NCI-H1048 (cell line): ENCODE measurements around the gene STARD10.

Source experiments
- DNase-seq: peaks from one replicate; lab custom pipeline; 2025; lab: John Stamatoyannopoulos, UW

STARD10 gene

DNA sequence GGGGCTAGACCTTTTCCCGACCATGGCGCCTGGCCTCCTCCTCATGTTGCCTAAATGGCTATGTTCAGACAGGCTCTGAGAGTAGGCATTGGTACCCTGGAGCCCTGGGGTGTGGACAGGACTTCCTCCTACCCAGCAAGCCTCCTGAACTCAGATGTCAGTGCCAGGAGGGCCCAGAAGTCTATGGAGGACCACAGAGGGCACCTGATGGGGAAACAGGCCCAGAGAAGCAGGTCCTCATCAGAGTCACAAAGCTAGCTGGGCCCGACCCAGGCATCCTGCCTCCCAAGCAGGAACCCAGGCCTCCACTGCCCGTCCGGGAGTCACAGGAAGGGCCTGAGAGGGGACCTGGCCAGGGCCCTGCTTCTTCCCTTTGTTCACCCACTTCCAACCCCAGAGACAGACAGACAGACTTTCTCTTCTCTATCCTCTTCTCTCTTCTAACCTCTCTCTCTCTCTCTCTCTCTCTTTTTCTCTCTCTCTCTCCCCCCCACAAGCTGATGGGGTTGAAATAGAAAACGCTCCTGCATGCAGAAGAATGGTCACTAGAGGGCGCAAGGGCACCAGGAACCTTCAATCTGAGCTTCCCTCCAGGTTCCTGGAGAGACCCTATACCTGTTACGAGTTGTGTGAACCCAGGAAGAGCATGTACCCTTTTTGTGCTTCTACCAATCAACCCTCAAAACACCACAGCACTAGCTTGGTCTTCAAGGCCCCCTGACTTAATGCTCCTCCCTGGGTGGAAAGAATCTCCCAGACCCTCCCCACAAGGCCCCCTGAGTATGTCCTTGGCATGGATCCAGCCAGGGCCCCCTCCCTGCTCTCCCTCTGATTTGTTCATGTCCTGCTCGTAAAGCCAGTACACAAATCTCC lies 68.8 kb downstream of the STARD10 start:
- DNase-seq = peak; percentile 35

GRCh38 chr11:72724021-72724551 lies 69.8 kb downstream of the STARD10 start:
- no peak for DNase-seq

DNA sequence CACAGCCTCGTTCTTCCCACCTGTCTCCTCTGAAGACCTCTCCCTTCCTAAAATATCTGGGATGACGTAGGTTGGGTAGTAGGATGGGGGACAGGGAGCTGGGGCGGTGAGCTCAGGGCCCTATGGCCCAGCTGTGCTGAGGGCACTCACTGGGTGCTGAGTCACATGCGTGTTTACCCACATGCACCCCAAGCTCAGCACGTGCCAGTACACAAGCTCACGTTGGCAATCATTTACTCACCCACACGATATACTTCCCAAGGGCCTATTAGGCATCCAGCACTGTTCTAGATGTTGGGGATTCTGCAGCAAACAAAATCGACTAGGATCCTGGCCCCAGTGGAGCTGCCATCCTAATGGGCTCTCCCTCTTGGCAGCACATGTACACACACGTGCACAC lies 70.3 kb downstream of the STARD10 start:
- DNase-seq = no peak

DNA sequence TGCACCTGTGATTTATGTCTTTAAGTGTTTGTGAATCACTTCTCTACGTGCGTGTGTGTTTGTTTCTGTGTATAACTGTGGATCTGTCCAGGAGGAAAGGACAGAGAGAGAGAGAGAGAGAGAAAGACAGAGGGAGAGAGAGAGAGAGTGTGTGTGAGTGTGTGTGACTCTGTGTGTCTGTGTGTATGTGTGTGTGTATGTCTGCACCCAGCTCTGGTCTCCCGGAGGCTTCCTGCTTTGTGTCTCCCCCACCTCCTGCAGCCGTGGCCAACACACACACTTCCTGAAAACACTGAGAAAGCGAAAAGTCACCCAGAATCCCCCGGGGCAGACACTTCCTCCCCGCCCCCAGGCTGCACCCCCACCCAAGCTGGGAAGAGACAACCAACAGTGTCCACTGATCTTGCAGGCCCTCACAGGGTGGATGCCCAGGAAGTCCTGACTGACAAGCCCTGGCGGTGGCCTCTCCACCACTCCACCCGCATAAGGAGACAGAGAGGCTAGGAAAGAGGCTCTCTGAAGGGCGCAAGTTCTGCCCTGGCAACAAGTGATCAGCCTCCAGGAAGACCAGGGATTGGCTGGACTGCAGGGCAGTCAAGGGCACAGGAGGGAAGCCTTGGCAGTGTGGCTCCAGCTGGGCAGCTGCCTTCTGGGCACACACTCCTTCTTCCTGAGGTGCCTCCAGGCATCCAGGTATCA lies 71.6 kb downstream of the STARD10 start:
- peak; percentile 51 for DNase-seq

- DNase-seq = no peak
Observed at GRCh38 chr11:72721689-72722049, 72.2 kb downstream of the STARD10 start.

- no peak for DNase-seq
Observed at GRCh38 chr11:72721276-72721675, 72.6 kb downstream of the STARD10 start.

- no peak for DNase-seq
Observed at GRCh38 chr11:72720784-72721183, 73.1 kb downstream of the STARD10 start.

- no peak for DNase-seq
Observed at GRCh38 chr11:72720047-72720446, 73.8 kb downstream of the STARD10 start.

DNA sequence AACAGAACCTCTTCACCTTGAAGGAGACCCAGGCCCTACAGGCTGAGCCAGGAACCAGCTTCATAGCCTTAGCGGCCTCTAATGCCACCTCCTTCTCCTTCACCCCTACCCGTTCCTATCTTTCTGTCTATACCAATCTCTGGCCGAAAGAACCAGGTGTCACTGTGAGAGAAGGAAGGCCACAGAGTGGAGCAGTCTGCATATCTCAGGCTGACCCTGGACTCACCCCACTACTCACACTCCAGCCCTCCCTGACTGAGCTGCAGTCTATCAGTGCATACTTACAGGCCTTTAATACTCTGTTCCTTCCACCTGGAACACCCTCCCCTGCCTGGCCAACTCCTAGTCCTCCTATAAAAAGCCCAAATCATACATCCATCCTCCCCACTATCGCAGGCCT lies 74.3 kb downstream of the STARD10 start:
- DNase-seq = no peak

DNA sequence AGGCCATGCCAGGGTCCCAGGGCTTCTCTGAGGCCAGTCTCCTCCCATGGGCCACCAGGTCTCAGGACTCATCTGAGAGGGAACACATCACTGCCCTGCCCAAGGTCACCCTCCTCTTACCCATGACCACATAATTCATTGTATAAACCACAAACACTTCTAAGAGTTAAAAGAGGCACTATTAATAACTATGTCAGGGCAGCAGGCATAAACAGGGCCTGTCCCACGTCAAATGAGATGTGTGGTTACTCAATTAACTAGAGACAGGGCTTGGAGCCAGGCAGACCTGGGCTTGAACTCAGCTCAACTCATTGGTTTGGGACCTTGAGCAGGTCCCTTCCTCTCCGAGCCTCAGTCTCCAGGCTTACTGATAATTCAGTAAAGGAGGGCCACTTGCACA lies 74.7 kb downstream of the STARD10 start:
- no peak for DNase-seq

DNA sequence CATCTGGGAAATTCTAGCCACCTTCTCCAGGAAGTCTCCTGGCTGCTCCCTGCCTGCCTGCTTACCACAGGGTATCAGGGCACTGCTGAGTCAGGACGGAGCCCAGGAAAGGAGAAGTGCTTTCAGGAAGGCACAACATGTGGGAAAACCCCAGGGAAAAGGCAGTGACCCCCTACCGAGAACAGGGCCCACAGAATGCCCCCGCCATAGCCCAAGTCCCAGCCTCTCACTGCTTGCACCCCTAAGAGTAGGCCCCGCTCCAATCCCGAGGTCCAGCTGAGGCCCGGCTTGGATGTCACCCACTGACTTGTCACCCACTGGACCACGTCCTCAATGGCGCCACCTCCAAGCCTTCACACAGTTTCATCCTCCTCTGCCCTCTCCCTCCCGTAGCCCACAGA lies 75.7 kb downstream of the STARD10 start:
- no peak for DNase-seq

- no peak for DNase-seq
Observed at GRCh38 chr11:72716788-72717435, 76.9 kb downstream of the STARD10 start.

- DNase-seq = no peak
Observed at GRCh38 chr11:72716290-72716689, 77.6 kb downstream of the STARD10 start.

DNA sequence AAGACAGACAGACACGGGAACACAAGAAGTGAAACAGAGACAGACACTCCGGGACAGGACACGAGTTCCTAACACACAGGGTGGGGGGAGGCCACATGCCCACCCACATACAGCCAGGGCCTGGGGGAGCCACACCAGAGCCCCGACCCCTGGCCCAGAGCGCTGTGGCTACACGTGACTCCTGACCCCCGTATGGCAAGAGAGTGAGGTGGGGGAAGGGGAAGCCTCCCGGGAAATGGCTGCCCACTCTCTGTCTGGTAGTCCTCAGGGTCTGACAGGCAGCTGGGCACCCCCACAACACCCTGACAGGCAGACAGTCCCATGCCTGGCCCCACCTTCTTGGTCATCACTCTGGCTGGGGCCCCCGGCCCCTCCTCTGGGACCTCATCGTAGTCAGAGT lies 81.0 kb downstream of the STARD10 start:
- DNase-seq = no peak

DNA sequence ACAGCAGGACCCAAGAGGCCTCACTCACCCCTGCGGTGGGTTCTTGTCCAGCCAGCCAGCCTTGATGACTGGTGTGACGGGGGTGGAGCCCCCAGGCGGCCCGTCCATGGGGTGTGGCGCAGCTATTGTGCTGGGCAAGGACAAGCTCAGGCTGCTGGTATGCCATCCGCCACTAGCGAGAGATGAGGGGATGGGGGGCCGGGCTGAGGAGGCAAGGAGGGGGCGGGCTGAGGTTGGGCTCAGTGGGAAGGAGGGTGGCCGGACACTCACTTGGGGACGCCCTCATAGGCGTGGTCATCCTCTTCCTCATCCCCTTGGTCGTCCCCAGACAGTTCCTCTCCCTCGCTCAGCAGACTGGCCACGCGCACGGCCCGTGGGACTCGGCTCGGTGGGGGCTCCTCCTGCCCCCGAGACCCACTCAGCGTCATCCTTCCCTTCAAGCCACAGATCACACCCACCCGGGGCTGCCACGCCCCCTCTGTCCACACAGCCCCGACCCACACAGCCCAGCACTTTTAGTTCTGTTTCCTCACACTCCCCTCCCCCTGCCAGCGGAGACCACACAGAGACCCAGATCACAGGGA lies 81.6 kb downstream of the STARD10 start:
- no peak for DNase-seq

DNA sequence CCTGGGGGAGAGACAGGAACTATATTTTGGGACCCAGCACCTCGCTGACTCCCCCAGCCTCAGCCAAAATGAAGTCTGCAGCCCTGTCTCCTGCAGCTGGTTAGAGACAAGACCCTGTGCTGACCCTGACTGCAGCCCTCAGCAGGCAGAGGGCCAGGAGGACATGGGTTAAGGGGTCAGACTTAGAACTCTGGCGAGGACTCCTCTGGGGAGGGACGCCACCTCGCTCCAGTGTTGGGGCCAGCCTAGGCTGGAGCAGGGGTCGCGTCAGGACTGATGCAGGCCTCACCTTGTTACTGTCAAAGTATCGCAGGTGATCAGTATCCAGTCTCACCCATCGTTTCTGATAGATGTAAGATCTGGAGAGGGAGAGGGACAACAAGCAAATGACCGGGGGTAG lies 82.7 kb downstream of the STARD10 start:
- no peak for DNase-seq

GRCh38 chr11:72710278-72710677 lies 83.6 kb downstream of the STARD10 start:
- DNase-seq = no peak

- no peak for DNase-seq
Observed at GRCh38 chr11:72709478-72710238, 84.2 kb downstream of the STARD10 start.

GRCh38 chr11:72707032-72707431 lies 86.8 kb downstream of the STARD10 start:
- DNase-seq = no peak

DNA sequence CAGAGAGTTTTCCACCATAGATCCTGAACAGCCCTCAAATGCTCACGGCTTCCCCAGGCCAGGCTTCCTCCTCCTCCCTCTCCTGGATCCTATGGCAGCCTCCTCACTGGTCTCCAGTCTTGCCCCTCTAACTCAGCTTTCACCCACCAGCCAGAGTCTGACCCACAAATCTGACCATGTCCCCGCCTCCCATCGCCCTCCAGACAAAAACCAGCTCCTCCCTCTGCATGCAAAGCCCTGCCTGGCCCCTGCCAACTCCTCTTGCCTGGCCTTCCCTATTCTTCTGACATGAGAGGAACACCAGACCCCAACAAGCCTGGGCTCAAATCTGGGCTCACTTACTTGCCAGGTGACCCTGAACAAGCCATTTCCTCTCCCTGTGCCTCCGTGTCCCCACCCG lies 87.3 kb downstream of the STARD10 start:
- DNase-seq = no peak
